Measurements from ENCODE around the gene RBM18. TPM values are rescaled to one million over a fixed set of nuclear protein-coding genes. Genes with fewer than 3 reads are reported as not detected.

The RBM18 gene
- total RNA-seq, 1 donor from 2014 or later = 26.5 TPM

GRCh38 chr9:122223435-122223834 lies 41.2 kb downstream of the RBM18 start:
- DNase-seq (ENCODE audit: low read depth) = no peak

- DNase-seq (ENCODE audit: low read depth) = no peak
These were observed 41.8 kb downstream of the RBM18 start for GRCh38 chr9:122222791-122223190.

GRCh38 chr9:122221183-122221811 lies 43.3 kb downstream of the RBM18 start:
- no peak for DNase-seq (ENCODE audit: low read depth)

GRCh38 chr9:122220673-122221182 lies 43.9 kb downstream of the RBM18 start:
- no peak for DNase-seq (ENCODE audit: low read depth)

- no peak for DNase-seq (ENCODE audit: low read depth)
These were observed 44.6 kb downstream of the RBM18 start for GRCh38 chr9:122219856-122220672.

GRCh38 chr9:122218935-122219855 lies 45.4 kb downstream of the RBM18 start:
- peak; percentile 48 for DNase-seq (ENCODE audit: low read depth)

DNA sequence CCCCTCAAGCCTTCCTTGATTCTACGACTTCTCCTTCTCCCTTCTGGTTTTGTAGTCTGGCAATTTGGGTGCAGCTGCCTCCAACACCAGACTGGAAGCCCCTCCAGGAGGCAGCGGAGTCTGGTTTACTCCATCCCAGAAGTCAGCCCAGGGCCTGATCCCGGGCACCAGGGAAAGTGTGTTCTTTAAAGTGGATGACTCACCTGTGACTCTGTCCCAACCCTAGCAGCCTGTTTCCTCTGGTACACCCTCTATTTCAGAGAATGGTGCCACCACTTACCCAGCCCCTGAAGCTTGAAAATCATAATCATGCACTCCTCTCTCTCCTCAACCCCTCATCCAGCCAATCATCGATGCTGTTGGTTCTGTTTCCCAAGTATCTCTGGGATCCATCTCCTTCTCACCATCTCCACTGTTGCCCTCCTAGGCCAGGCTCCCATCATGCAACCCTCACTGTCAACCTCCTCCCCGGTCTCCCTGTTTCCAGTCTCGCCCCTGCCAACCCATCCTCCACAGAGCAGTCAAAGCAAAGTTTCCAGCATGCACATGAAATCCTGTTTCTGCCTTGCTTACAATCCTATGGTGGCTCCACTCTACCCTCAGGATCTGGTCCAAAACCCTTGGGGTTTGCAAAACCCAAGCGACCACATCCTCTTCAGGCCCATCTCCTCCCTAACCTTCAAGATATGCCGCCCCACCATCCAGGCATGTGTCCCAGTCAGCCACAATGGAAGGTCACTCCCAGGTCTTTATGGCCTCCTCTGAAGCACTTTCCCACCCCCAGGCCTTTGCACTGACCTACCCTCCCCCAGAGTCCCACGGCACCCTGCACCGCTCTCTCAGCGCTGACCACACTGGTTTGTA lies 46.3 kb downstream of the RBM18 start:
- DNase-seq (ENCODE audit: low read depth) = peak; percentile 66

- DNase-seq (ENCODE audit: low read depth) = no peak
These were observed 47.0 kb downstream of the RBM18 start for GRCh38 chr9:122217640-122218039.

DNA sequence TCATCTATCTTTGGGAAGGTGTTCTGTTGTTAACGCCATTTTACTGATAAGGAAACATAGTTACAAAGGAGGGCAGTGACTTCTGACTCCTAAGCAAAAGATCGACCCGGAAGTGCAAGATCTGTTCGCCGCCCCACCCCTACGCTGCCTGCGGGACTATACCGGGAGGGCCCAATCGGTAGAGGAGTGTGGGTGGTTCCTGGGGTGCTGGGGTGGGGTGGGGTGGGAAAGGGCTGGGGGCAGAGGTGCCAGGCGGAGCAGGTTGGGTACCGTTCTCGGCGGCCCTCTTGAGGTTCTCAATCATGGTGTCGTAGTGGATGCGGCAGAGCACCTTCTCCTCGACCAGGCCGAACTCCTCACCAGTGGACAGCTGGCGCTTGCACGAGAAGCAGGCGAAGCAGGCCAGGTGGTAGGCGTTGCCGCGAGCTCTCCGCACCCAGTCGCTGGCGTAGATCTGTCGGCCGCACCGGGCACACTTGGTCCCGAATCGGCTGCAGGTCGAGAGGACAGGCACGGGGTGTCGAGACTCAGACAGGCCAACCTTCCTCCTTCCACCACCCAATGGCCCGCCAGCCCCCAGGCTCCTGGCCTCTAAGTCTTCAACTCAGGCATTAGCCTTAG lies 47.7 kb downstream of the RBM18 start:
- no peak for DNase-seq (ENCODE audit: low read depth)

DNA sequence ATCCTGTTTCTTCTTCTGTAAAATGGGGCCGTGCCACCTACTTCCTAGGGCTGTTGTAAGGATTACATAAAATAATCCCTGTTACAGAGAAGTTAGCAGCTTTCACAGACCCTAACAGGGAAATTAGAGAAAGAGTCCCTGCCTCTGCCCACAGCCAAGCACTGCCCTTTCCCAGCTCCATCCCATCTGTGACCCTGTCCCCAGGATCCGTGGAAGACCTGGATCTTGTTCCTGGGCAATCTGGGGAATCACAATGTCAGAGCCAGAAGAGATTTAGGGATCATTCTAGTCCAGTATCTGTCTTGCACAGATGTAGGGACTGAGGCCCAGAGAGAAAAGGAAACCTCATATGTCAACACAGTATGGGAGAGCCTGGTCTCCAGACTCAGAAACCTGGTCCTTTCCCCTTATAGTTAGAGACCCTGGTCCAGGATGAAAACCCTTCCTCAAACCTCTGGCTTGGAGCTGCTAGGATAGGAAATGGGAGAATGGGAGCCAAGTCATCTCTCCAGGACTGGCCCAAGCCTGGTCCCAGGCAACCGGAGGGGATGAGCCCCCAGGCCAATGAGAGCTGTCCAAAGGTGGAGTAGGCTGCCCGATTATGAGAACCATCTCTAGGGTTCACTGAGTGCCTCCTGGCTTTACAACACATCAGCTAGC lies 48.4 kb downstream of the RBM18 start:
- DNase-seq (ENCODE audit: low read depth) = no peak

GRCh38 chr9:122215663-122216062 lies 49.0 kb downstream of the RBM18 start:
- DNase-seq (ENCODE audit: low read depth) = no peak

DNA sequence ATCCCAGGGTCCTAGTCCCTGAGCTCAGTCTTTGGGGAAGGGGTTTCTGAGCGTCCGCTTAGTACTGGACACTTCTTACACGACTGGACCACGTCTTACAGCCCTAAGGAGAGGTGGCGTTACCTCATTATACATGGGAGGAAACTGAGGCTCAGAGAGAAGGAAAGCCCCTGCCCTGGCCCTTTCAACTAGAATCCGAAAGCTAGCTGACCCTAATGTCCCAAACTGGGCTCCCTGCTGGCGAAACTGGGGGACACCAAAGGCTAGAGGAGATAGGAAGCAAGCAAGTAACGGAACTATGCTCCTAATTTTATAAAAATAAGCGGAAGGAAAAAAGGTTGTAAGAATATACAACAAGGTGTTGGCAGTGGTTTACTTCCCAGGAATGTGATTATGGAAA lies 50.1 kb downstream of the RBM18 start:
- DNase-seq (ENCODE audit: low read depth) = no peak

GRCh38 chr9:122213589-122214413 lies 50.8 kb downstream of the RBM18 start:
- peak; percentile 71 for DNase-seq (ENCODE audit: low read depth)

GRCh38 chr9:122213102-122213588 lies 51.5 kb downstream of the RBM18 start:
- no peak for DNase-seq (ENCODE audit: low read depth)

- DNase-seq (ENCODE audit: low read depth) = no peak
These were observed 52.1 kb downstream of the RBM18 start for GRCh38 chr9:122212473-122213004.

GRCh38 chr9:122209451-122209850 lies 55.2 kb downstream of the RBM18 start:
- no peak for DNase-seq (ENCODE audit: low read depth)

GRCh38 chr9:122207096-122207495 lies 57.5 kb downstream of the RBM18 start:
- DNase-seq (ENCODE audit: low read depth) = no peak

Data from myocyte (in vitro differentiated cells).